HepG2 (cell line): Measurements from ENCODE around the gene UBAP2L. TPM values are rescaled to one million over a fixed set of nuclear protein-coding genes. Genes with fewer than 3 reads are reported as not detected.

Source experiments
- AGO2 ChIP-seq: fragments of 200-400 bp; formaldehyde crosslinking; optimal IDR thresholded peaks from 2 replicates; pipeline ENCODE3; 2017; ENCODE audit warnings: mild to moderate bottlenecking, low read depth, low read length, moderate library complexity
- DNMT3B ChIP-seq: conservative IDR thresholded peaks from 2 replicates; pipeline ENCODE4 v1.6.1; 2016; ENCODE audit warnings: missing biosample characterization, control low read depth
- KMT2B ChIP-seq: IDR thresholded peaks from 2 replicates; pipeline ENCODE4 v1.6.1; 2016; ENCODE audit warnings: missing genetic modification reagents, missing compliant biosample characterization
- MED1 ChIP-seq: sonication (generic); formaldehyde crosslinking; IDR thresholded peaks from 2 replicates; pipeline ENCODE4 v1.4.0; 2020; ENCODE audit warnings: missing genetic modification reagents
- MIER2 ChIP-seq: IDR thresholded peaks from 2 replicates; pipeline ENCODE4 v1.6.1; 2016; ENCODE audit warnings: missing biosample characterization, missing genetic modification reagents
- MYC ChIP-seq: sonication (generic); formaldehyde crosslinking; IDR thresholded peaks from 2 replicates; pipeline ENCODE4 v1.9.0; 2021; ENCODE audit warnings: missing genetic modification reagents, borderline replicate concordance
- NFYB ChIP-seq: sonication (generic); formaldehyde crosslinking; IDR thresholded peaks from 2 replicates; pipeline ENCODE4 v1.4.0; 2020; ENCODE audit warnings: missing genetic modification reagents
- PRPF4 ChIP-seq: fragments of 200-400 bp; formaldehyde crosslinking; IDR thresholded peaks from 2 replicates; pipeline ENCODE4 v1.6.1; 2016; ENCODE audit warnings: low read length, low read depth; ENCODE audit not compliant: poor library complexity, severe bottlenecking
- SMARCE1 ChIP-seq: fragments of 450-650 bp; IDR thresholded peaks from 2 replicates; pipeline ENCODE4 v1.6.1; 2017; ENCODE audit warnings: borderline replicate concordance
- ZFP1 ChIP-seq: IDR thresholded peaks from 2 replicates; pipeline ENCODE4 v1.6.1; 2016
- ZNF124 ChIP-seq: sonication (generic); formaldehyde crosslinking; IDR thresholded peaks from 2 replicates; pipeline ENCODE4 v1.4.0; 2020; ENCODE audit warnings: missing genetic modification reagents
- ZNF510 ChIP-seq: sonication (generic); formaldehyde crosslinking; IDR thresholded peaks from 2 replicates; pipeline ENCODE4 v1.4.0; 2020; ENCODE audit warnings: low read depth, mild to moderate bottlenecking, missing genetic modification reagents
- ZNF556 ChIP-seq: sonication (generic); formaldehyde crosslinking; IDR thresholded peaks from 2 replicates; pipeline ENCODE4 v1.4.0; 2020; ENCODE audit warnings: mild to moderate bottlenecking, missing genetic modification reagents, borderline replicate concordance
- ZNF781 ChIP-seq: sonication (generic); formaldehyde crosslinking; IDR thresholded peaks from 2 replicates; pipeline ENCODE4 v1.5.1; 2020; ENCODE audit warnings: borderline replicate concordance, mild to moderate bottlenecking, missing genetic modification reagents; ENCODE audit errors: not compliant biosample characterization
- ZNF792 ChIP-seq: IDR thresholded peaks from 2 replicates; pipeline ENCODE4 v1.6.1; 2016
- ZNF850 ChIP-seq: sonication (generic); formaldehyde crosslinking; conservative IDR thresholded peaks from 2 replicates; pipeline ENCODE4 v1.9.0; 2021; ENCODE audit warnings: mild to moderate bottlenecking, missing genetic modification reagents
- polyA plus RNA-seq, 8 experiments: library from polyadenylated mRNA; depleted of rRNA in 3 of 8; stranded (reverse) in 7 of 8; unstranded in 1 of 8; fragments of >200 nt; fragmentation: Illumina TruSeq in 4 of 8; extraction: Trizol in 4 of 8; gene quantifications; 2 replicates each; pipeline versions ENCODE4 v1.2.1 to v1.2.3, GENCODE V29; 2011 to 2016; ENCODE audit warnings: low read depth in 4 of 8, missing spikeins in 1 of 8, mixed read lengths in 1 of 8; ENCODE audit not compliant: insufficient read depth in 1 of 8
- total RNA-seq, 5 experiments: library from RNA; depleted of rRNA; stranded (reverse); fragments of >200 nt; fragmentation: Illumina TruSeq; extraction: Trizol; gene quantifications; 2 replicates each; pipeline ENCODE4 v1.2.3, GENCODE V29; 2016; ENCODE audit warnings: low read depth in 1 of 5
- TF ChIP-seq, protein P1 (sequence below): sonication (generic); formaldehyde crosslinking; IDR thresholded peaks from 2 replicates; pipeline ENCODE4 v1.8.0; 2022; ENCODE audit warnings: missing genetic modification reagents, mild to moderate bottlenecking, inconsistent platforms, borderline replicate concordance
- TF ChIP-seq, protein P2 (sequence below): sonication (generic); formaldehyde crosslinking; IDR thresholded peaks from 2 replicates; pipeline ENCODE4 v1.5.1; 2020; ENCODE audit warnings: mild to moderate bottlenecking, missing genetic modification reagents, moderate library complexity
- TF ChIP-seq, protein P3 (sequence below): sonication (generic); formaldehyde crosslinking; conservative IDR thresholded peaks from 2 replicates; pipeline ENCODE4 v1.4.0; 2020; ENCODE audit warnings: missing genetic modification reagents

Gene UBAP2L
- total and polyA plus RNA-seq, 2 of the 13 experiments (the other 11 are each of a cell fraction or from before 2014, with no cell fraction given): 74.2 to 159 TPM

DNA sequence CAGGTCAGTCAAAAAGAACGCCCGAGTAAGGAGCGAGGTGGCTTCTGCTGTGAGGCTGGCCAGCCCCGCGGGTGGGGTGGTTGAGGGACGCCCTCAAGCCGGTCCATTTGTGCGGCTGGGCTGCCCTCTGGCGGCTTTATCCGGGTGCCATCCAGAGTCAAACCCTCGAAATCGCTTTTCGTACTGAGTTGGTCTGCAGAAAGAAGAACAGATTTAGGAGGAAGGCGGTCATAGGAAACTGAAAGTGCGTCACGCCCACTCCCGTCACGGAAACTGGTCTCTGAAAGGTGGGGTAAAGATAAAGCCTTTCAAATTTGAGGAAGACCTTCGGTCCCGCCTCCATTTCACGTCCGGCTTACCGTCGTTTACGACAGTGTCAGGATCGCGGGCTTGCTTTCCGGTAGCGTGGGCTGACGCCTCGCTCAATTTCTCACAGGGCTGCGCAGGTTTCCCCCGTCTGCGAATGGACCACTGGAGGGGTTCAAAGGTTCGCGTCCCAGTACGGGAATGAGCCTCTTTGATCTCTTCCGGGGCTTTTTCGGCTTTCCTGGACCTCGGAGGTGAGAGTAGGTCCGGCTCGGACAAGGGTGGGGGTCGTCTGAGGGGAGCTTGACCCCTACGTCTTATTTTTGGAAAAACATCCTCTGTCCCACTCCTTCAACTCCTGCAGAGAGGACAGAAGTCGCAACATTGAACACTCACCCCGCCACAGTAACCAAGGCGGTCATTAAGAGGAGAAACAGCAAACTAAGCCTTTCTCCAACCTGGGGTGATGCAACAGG, 51.7 kb downstream of the UBAP2L start, which contains the start of gene HAX1 (continued):
- TF ChIP-seq ZNF781 (no peak), DNMT3B (no peak), MYC (CRISPR knock-in tag) (peak; percentile 81; the same call in 1 of the 2 replicates), ZFP1 (CRISPR knock-in tag) (peak; percentile 77; the same call in 1 of the 2 replicates), PRPF4 (no peak), NFYB (CRISPR knock-in tag) (0 out of 2 replicates have a peak, but pooled peaks have one; percentile 43), ZNF510 (CRISPR knock-in tag) (no peak), ZNF124 (0 out of 2 replicates have a peak, but pooled peaks have one; percentile 79), MED1 (CRISPR knock-in tag) (no peak; the same call in 1 of the 2 replicates), AGO2 (peak; percentile 83), ZNF792 (CRISPR knock-in tag) (0 out of 2 replicates have a peak, but pooled peaks have one; percentile 51), KMT2B (CRISPR knock-in tag) (peak; percentile 81; the same call in 1 of the 2 replicates), ZNF556 (CRISPR knock-in tag) (peak; percentile 67; the same call in 1 of the 2 replicates), MIER2 (CRISPR knock-in tag) (no peak), ZNF850 (no peak; the same call in 1 of the 2 replicates), SMARCE1 (no peak)
- TF ChIP-seq, protein P1, sequence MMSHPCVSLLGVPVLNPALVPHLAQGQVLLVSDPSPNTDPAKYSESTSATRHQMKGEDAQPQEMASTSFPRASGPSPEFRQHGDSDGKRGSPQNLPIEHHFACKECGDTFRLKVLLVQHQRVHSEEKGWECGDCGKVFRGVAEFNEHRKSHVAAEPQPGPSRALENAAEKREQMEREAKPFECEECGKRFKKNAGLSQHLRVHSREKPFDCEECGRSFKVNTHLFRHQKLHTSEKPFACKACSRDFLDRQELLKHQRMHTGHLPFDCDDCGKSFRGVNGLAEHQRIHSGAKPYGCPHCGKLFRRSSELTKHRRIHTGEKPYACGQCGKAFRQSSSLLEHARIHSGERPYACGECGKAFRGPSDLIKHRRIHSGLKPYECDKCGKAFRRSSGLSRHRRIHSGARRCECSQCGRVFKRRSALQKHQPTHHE (CRISPR knock-in tag): no peak
- TF ChIP-seq, protein P2, sequence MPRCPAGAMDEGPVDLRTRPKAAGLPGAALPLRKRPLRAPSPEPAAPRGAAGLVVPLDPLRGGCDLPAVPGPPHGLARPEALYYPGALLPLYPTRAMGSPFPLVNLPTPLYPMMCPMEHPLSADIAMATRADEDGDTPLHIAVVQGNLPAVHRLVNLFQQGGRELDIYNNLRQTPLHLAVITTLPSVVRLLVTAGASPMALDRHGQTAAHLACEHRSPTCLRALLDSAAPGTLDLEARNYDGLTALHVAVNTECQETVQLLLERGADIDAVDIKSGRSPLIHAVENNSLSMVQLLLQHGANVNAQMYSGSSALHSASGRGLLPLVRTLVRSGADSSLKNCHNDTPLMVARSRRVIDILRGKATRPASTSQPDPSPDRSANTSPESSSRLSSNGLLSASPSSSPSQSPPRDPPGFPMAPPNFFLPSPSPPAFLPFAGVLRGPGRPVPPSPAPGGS (CRISPR knock-in tag): 0 out of 2 replicates have a peak, but pooled peaks have one; percentile 15
- TF ChIP-seq, protein P3, sequence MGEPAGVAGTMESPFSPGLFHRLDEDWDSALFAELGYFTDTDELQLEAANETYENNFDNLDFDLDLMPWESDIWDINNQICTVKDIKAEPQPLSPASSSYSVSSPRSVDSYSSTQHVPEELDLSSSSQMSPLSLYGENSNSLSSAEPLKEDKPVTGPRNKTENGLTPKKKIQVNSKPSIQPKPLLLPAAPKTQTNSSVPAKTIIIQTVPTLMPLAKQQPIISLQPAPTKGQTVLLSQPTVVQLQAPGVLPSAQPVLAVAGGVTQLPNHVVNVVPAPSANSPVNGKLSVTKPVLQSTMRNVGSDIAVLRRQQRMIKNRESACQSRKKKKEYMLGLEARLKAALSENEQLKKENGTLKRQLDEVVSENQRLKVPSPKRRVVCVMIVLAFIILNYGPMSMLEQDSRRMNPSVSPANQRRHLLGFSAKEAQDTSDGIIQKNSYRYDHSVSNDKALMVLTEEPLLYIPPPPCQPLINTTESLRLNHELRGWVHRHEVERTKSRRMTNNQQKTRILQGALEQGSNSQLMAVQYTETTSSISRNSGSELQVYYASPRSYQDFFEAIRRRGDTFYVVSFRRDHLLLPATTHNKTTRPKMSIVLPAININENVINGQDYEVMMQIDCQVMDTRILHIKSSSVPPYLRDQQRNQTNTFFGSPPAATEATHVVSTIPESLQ: 0 out of 2 replicates have a peak, but pooled peaks have one; percentile 32
